ENCODE results near the gene GYS1. TPM values are rescaled to one million over a fixed set of nuclear protein-coding genes. Genes with fewer than 3 reads are reported as not detected.
A peak's percentile ranks its signal among the peaks of the same experiment; 100 is the strongest.
"Not testable (repeated sequence)": the region's sequence is repeated elsewhere in the genome, so short reads cannot be mapped to it uniquely, and the experiment has no call there.

Gene GYS1
- total RNA-seq, 1 donor from 2014 or later: 24.8 TPM

GRCh38 chr19:49031642-49032301 is 38.7 kb upstream of the GYS1 start, which contains the start of gene CGB2:
Gene CGB2 (plus strand): TSS chr19:49031890. CDS start chr19:49032096, 206 bp downstream.
- not testable (repeated sequence) for H3K36me3 ChIP-seq (ENCODE audit: control insufficient read depth, insufficient read depth, low read length); DNase-seq (ENCODE audit: low read depth); H3K4me3 ChIP-seq (ENCODE audit: low read depth, low read length); H3K27me3 ChIP-seq (ENCODE audit: control insufficient read depth, insufficient read depth, low read length)
- TF ChIP-seq, protein P1, sequence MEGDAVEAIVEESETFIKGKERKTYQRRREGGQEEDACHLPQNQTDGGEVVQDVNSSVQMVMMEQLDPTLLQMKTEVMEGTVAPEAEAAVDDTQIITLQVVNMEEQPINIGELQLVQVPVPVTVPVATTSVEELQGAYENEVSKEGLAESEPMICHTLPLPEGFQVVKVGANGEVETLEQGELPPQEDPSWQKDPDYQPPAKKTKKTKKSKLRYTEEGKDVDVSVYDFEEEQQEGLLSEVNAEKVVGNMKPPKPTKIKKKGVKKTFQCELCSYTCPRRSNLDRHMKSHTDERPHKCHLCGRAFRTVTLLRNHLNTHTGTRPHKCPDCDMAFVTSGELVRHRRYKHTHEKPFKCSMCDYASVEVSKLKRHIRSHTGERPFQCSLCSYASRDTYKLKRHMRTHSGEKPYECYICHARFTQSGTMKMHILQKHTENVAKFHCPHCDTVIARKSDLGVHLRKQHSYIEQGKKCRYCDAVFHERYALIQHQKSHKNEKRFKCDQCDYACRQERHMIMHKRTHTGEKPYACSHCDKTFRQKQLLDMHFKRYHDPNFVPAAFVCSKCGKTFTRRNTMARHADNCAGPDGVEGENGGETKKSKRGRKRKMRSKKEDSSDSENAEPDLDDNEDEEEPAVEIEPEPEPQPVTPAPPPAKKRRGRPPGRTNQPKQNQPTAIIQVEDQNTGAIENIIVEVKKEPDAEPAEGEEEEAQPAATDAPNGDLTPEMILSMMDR (IDR thresholded peaks at IDR 0.05; ENCODE audit: insufficient read depth, low read length, poor library complexity, severe bottlenecking): peak; percentile 43

DNA sequence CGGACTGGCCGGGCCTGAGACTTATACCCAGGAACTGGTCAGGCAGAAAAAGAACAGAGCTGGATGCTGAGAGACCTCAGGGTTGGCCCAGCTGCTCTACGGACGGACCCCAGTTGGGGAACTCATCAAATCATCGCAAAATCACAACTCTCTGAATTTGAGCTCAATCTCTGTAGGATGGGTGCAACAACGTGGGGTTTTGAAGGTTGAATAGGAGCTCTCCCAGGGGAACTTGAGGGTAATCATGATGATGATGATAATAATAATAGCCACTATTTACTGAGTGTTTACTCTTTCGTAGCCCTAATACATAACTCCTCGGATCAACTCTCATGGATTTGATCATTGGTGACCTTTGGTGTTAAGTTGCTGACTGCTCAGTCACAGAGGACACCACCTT is 37.2 kb upstream of the GYS1 start:
- H3K4me3 ChIP-seq (ENCODE audit: low read depth, low read length); DNase-seq (ENCODE audit: low read depth); H3K27me3 ChIP-seq (ENCODE audit: control insufficient read depth, insufficient read depth, low read length); H3K36me3 ChIP-seq (ENCODE audit: control insufficient read depth, insufficient read depth, low read length): not testable (repeated sequence)

DNA sequence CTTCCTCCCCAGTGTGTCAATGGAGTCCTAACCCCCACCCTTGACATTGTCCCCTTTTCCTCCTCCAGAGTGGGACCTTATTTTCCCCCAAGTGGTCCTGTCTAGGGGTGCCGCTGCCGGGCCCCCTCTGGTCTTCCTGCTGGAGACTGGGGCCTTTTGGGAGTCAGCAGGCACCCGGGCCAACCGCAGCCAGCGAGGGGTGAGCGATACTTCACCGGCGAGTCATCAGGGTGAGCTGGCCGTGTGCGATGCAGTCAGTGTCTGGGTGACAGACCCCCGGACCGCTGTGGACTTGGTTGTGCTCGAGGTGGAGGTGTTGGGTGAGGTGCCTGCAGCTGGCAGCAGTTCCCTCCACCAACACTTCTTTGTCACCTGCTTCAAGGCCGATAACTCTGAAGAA is 36.6 kb upstream of the GYS1 start:
- not testable (repeated sequence) for H3K27me3 ChIP-seq (ENCODE audit: control insufficient read depth, insufficient read depth, low read length); H3K36me3 ChIP-seq (ENCODE audit: control insufficient read depth, insufficient read depth, low read length); DNase-seq (ENCODE audit: low read depth)

DNA sequence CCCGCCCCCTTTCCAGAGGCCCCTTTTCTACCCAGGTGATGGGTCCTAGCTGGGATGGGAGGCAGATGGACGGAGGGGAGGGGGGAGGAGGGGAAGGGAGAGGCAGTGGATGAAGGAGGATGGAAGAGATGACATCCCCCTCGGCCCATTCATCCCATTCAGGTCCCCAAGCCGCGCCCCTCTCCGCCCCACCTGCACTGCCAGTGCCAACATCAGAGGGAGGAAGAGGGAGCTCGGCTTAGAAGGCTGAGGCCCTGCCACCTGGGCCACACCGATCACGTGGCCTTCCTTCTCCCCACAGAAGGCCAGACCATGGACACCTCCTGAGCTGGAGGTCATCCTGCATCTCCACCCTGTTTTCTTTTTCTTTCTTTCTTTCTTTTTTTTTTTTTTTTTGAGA is 35.6 kb upstream of the GYS1 start:
- H3K27me3 ChIP-seq (ENCODE audit: control insufficient read depth, insufficient read depth, low read length); H3K4me3 ChIP-seq (ENCODE audit: low read depth, low read length); H3K36me3 ChIP-seq (ENCODE audit: control insufficient read depth, insufficient read depth, low read length); DNase-seq (ENCODE audit: low read depth): not testable (repeated sequence)

More for the DNA sequence above, 36.6 kb upstream of the GYS1 start:
- H3K4me3 ChIP-seq (ENCODE audit: low read depth, low read length): not testable (repeated sequence)

DNA sequence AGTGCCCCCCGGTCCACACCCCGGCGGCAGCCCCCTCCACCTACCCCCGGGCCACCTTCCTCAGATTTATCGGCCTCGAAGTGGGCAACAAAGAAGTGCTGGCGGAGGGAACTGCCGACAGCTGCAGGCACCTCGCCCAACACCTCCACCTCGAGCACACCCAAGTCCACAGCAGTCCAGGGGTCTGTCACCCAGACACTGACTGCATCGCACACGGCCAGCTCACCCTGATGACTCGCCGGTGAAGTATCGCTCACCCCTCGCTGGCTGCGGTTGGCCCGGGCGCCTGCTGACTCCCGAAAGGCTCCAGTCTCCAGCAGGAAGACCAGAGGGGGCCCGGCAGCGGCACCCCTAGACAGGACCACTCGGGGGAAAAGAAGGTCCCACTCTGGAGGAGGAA is 32.5 kb upstream of the GYS1 start:
- H3K36me3 ChIP-seq (ENCODE audit: control insufficient read depth, insufficient read depth, low read length); DNase-seq (ENCODE audit: low read depth); H3K27me3 ChIP-seq (ENCODE audit: control insufficient read depth, insufficient read depth, low read length); H3K4me3 ChIP-seq (ENCODE audit: low read depth, low read length): not testable (repeated sequence)

- not testable (repeated sequence) for DNase-seq (ENCODE audit: low read depth); H3K27me3 ChIP-seq (ENCODE audit: control insufficient read depth, insufficient read depth, low read length); H3K4me3 ChIP-seq (ENCODE audit: low read depth, low read length); H3K36me3 ChIP-seq (ENCODE audit: control insufficient read depth, insufficient read depth, low read length)
These were observed 32.0 kb upstream of the GYS1 start for GRCh38 chr19:49025088-49025487.

DNA sequence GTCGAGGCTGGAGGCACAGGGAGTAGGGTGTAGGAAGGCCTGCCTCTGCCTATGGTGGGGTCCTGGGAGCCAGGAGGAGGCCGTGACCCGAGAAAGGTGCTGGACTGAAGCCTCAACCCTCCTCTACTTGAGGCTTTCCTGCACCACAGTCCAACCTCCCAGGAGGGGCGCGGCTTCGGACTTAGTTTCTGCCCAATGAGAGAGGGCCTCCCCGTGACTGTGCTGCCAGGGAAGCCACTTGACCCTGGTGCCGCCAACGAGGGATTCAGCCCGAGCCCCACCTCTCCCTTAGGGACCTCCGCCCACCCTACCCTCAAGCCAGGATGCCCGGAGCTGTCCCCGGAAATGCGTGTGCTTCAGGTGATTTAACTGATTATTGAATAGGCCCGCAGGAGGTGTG is 31.1 kb upstream of the GYS1 start, which contains the start of gene CGB3:
CGB3 (minus strand) TSS at position 101 of the 400 bp plus-strand sequence. CDS start 362 bp downstream, outside the sequence.
- H3K27me3 ChIP-seq (ENCODE audit: control insufficient read depth, insufficient read depth, low read length); DNase-seq (ENCODE audit: low read depth): not testable (repeated sequence)

DNA sequence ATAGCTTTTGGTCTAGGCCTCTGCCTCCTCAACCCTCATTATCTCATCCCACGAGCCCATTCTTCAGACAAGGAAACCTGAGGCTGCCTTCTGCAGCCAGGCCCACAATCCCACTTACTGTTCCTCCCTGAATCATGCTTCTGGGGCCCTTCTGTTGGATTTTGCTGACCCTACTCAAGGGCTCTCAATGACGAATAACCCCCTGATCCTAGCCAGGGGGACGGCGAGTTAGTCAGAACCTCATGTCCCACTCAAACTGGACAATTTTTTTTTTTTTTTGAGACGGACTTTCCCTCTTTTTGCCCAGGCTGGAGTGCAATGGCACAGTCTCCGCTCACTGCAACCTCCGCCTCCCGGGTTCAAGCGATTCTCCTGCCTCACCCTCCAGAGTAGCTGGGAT is 29.0 kb upstream of the GYS1 start:
- Histone ChIP-seq H3K27me3 (ENCODE audit: control insufficient read depth, insufficient read depth, low read length) (no peaks in the 10 kb centered on the region), H3K4me3 (ENCODE audit: low read depth, low read length) (no peak overlapping the region), H3K36me3 (ENCODE audit: control insufficient read depth, insufficient read depth, low read length) (no peaks in the 10 kb centered on the region)
- DNase-seq (ENCODE audit: low read depth): no peak
- TF ChIP-seq, protein P1 (IDR thresholded peaks at IDR 0.05; ENCODE audit: insufficient read depth, low read length, poor library complexity, severe bottlenecking): no peak

More for the DNA sequence above, 31.1 kb upstream of the GYS1 start, which contains the start of gene CGB3:
- not testable (repeated sequence) for H3K36me3 ChIP-seq (ENCODE audit: control insufficient read depth, insufficient read depth, low read length); H3K4me3 ChIP-seq (ENCODE audit: low read depth, low read length)

All from kidney epithelial cell (primary cell).